Measurements from ENCODE around the gene DHH. TPM values are rescaled to one million over a fixed set of nuclear protein-coding genes. Genes with fewer than 3 reads are reported as not detected.
A peak's percentile ranks its signal among the peaks of the same experiment; 100 is the strongest.

Gene DHH
- total RNA-seq, 1 donor from 2014 or later = 0.27 TPM

DNA sequence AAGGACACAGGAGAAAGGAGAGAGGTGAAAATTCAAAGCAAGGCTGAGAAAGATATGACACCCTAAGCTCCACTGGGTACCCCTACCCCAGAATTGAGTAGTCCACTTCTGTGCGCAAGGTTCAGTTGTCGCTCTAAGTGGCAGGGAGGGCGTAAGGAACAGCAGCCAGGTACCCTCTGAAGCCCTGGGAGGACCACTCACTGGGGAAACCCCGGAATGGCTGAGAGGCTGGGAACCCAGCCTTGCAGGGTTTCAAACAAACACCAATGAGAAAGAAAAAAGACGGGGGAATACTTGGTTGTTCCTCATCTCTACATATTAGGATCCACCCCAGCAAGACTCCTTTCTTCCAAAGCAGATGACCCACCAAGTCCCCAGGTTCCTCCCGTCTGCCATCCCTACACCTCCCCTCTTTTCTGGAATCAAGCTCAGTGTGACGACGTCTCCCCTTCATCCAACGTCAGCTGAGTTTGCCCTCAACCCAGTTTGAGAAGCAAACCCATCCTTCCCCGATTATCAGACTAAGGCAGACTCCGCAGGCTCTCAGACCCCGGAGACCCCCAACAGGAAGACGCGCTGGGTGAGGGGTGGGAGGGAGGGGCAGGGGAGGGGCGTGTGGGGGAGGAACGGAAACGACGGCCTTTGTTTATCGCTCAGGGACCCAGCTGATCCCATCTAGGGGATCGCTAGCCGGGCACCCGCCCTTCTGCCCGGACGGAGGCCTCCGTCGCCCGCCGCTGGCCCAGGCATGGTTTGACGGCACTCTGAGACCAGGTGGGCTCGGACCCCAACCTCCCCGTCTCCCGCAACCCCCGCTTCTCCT lies 15.3 kb upstream of the DHH start:
- DNase-seq (ENCODE audit: low read depth) = no peak

- peak; percentile 35 for DNase-seq (ENCODE audit: low read depth)
Measured at GRCh38 chr12:49108958-49109404, 14.4 kb upstream of the DHH start.

GRCh38 chr12:49105504-49106084 lies 11.0 kb upstream of the DHH start:
- DNase-seq (ENCODE audit: low read depth) = no peak

DNA sequence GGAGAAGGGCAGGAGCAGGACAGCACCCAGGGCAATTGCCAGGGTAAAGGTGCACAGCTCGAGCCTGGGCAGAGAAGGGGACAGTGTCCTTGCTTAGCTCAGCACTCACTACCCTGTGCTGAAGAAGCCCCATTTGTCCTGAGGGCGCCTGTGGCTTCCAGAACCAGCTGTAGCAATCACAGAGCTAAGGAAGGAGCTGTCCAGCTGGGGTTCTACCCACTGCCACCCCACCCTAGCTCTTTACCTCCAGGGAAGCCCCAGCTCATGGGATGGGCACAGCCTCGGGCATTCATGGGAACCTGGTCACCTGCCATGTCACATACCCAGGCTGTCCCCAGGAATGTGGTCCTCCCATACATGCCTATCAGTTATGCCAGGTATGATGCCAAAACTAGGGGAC lies 10.2 kb upstream of the DHH start:
- DNase-seq (ENCODE audit: low read depth) = no peak

GRCh38 chr12:49100380-49100779 lies 5.8 kb upstream of the DHH start:
- DNase-seq (ENCODE audit: low read depth) = no peak

- DNase-seq (ENCODE audit: low read depth) = no peak
Measured at GRCh38 chr12:49098703-49099102, 4.1 kb upstream of the DHH start.

- peak; percentile 61 for DNase-seq (ENCODE audit: low read depth)
Measured at GRCh38 chr12:49098035-49098451, 3.4 kb upstream of the DHH start.

- DNase-seq (ENCODE audit: low read depth) = peak; percentile 34
Measured at GRCh38 chr12:49097381-49097780, 2.8 kb upstream of the DHH start.

DNA sequence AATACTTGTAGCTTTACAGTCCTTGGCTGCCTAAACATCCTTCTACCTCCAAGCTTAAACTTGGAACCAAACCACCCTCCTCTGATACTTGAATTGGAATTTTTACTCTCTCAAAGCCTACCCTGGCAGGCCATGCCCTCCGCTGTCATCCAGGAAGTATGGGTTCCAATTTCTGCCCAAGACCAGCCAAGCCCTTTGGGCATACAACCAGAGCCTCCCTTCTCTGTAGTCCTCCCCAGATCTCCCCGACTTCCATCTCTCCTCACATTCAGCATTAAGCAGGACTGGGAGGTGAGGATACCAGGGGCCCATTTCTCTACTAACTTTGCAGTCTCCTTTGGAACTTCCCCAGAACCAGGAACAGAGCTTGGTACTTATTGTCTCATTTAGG lies 369 bp upstream of the DHH start:
- DNase-seq (ENCODE audit: low read depth) = no peak

DNA sequence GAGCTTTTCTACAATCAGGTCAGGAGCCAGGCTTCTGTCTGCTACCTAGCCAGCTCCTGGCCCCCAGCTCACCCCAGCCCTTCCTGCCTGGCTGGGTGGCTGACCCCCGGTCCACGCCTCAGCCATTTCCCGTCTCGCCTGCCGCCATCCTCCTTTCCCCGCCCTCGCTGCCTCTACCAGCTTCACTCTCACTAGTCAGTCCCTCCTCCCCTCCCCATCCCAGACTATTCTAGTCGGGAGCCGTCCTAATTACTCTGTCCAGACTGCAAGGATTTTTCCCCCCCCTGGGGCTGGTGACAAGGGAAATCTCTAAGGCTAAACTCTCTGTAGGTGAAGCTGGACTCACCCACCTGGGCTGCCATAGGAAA lies 825 bp downstream of the DHH start:
- no peak for DNase-seq (ENCODE audit: low read depth)

DNA sequence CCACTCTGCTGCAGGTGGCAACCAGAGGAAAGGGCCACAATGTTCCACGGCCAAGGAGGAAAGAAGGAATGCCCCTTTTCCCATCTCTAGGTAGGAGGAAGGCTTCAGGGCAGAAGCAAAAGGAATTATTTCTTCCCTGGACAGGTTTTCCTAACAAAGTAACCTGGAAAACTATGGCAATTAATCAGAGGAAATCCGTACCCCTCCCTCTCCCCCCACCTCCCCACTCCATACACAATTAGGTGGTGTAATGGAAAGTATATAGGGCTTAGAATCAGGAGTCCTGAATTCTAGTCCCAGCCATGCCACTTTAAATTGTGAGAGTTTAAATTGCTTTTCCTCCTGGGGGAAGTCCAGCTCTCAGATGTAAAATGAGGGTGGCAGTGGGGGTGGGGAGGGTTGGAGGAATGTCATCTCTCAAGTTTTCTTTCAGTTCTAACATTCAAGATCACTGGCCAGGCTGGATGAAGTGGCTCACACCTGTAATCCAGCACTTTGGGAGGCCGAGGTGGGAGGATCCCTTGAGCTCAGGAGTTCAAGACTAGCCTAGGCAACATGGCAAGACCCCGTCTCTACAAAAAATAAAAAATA lies 1.7 kb downstream of the DHH start:
- no peak for DNase-seq (ENCODE audit: low read depth)

DNA sequence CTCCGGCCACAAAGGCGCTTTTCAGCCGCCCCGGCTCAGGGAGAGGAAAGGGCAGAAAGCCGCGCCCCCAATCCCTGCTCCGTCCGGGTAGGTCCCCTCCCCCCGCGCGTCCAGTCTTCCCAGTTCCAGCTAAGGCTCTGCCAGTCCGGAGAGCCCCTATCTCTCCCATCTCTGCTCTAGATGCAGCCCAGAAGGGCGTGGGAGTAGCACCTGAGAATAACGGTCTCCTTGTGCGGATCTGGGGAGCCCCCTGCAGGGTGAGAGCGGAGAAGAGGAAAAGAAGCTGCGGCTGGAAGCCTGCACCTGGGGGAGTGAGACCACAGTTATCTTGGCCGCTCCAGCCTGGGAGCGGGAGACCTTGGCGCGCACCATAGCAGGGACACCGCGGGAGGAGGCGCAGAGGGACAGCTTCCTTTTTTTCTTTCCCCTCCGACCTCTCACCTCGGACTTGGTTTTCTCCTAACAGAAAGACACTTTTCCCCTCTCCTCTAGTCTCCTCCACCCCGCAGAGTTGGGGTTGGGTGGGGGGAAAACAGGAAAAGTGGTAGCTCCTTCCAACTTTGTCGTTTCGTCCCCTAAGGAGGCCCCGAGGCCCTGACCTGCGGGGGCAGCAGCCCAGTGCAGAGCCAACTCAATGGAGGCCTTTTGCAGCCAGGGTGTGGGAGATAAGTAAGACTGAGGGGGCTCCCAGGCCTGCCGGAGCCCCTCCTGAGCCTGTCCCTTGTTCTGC lies 2.4 kb downstream of the DHH start:
- peak; percentile 22 for DNase-seq (ENCODE audit: low read depth)

DNA sequence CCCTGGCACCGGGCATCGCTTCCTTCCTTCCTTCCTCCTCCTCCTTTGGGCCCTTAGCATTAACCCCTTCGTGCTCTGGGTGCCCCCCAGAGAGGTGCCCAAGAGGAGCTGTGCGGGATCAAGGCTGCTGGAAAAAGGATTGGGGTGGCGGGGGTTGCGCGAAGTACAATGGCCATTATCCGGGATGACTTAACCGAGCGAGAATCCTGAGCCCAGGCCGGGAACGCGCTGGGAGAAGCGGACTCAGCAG lies 2.8 kb downstream of the DHH start:
- no peak for DNase-seq (ENCODE audit: low read depth)

DNA sequence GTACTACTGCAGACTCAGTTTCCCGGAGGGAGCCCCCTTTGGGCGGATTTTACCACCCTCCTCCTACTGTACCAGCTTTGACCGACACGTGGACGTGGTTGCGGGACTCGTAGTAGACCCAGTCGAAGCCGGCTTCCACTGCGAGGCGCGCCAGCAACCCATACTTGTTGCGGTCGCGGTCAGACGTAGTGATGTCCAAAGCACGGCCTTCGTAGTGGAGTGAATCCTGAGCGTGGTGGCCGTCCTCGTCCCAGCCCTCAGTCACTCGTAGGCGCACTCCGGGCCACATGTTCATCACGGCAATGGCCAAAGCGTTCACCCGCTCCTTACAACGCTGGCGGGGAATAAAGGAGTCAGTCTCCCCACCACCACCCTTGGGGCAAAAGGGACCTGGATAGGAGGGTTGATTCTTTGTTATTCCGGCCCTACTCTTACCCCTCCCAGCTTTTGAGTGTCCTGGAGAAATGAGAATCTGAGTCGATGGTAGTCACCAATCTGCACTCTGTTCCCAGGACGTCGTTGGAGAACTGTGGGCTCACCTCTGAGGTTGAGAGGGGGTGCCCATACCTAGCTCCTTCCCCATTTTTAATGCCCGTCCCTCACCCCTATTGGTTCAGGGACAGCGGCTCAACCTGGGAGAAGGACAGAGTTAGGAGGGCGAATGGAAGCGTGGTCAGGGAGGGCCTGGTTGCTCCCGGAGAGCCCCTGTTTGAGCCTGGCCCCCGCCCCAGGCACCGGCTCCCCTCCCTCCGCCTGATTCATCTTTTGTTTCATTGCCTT lies 3.4 kb downstream of the DHH start:
- DNase-seq (ENCODE audit: low read depth) = no peak

DNA sequence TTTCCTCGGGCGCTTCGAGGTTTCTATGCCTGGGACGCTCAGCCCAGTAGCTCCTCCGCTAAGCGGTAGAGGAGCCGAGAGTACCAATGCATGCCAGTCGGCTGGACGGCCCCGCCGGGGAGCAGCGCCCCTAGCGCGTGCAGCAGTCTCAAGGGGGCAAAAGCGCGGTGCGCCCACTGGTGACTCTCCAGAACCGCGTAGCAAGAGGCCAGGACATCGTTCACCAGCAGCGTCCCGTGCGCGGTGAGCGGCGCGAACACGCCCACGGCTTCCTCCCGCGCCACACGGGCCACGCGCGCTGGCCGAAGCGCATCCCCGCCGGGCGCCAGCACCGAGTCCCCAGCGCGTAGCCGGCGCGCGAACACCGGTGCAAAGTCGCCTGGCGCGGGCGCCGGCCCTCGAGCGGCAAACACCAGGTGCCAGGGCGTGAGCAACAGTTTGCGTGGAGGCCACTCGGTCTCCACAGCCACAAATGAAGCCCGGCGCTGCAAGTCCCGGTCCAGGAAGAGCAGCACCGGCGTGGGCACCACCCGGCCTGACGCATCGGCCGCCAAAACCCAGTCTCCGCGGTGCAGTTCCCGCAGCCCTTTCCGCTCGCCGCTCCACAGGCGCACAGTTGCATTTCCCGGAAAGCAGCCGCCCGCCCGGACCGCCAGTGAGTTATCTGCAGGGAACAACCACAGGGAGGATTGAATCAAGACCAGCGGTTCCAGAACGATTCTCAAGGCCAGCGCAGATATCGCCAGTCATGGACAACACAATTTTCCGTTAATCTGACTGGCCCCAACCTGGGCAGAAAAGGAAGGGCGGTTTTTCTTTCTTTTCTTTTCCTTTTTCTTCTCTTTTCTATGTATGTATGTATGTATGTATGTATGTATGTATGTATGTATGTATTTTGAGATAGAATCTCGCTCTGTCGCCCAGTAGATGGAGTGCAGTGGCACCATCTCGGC lies 4.5 kb downstream of the DHH start:
- peak; percentile 53 for DNase-seq (ENCODE audit: low read depth)

- no peak for DNase-seq (ENCODE audit: low read depth)
Measured at GRCh38 chr12:49088932-49089330, 5.7 kb downstream of the DHH start.

DNA sequence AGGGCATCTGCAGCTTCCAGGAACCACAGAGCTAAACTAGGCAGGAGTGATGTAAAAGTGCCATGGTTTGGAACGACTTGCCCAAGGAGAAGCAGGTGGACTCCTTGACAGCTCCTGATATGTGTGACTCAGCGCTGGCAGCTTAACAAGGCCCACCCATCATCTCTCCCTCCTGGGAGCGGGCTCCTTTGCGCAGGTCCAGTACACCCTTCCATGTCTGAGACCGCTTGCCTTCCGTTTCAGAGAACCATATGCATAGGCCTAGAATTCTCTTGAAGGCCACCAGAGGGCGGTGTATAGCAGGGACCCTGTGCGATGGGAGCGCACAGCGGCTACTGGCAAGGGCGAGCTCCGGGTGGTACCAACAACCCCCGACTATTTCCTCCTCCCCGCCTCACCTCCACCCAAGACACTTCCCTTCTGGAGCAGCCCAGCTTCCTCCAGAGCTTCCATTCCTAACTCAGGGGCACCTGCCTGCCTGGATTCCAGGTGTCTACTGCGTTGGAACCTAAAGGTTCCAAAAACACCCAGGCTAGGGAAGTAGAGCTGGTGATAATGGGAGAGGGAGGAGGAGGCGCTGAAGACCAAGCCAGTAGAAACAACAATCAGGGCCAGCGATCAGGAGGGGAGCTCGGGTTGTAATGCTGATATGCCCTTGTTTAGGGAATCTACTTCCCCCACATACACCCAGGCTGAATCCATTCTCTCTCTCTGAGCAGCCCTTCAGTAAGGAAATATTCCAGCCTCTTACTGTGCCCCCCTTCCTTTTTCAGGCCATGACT lies 6.3 kb downstream of the DHH start:
- DNase-seq (ENCODE audit: low read depth) = peak; percentile 92

- DNase-seq (ENCODE audit: low read depth) = no peak
Measured at GRCh38 chr12:49086116-49086515, 8.5 kb downstream of the DHH start.

- DNase-seq (ENCODE audit: low read depth) = no peak
Measured at GRCh38 chr12:49084438-49084837, 10.2 kb downstream of the DHH start.

- peak; percentile 80 for DNase-seq (ENCODE audit: low read depth)
Measured at GRCh38 chr12:49079793-49080192, 14.8 kb downstream of the DHH start.

All from myocyte (in vitro differentiated cells).